Esophagus muscularis mucosa (tissue), 4 donors: ENCODE results near the gene RFC1.

Experiments
- EP300 ChIP-seq: sonication (generic); formaldehyde crosslinking; IDR thresholded peaks from one replicate; pipeline ENCODE4 v1.6.1; 2017; ENCODE audit warnings: antibody characterized with exemption
- POLR2A ChIP-seq: fragments of 450-650 bp; IDR thresholded peaks from one replicate; pipeline ENCODE4 v1.6.1; 2017; ENCODE audit warnings: antibody characterized with exemption, moderate library complexity, mild to moderate bottlenecking, low read depth
- TF ChIP-seq, protein P1 (sequence below), 3 experiments: fragments of 200-600 bp in 2 of 3; fragments of 450-650 bp in 1 of 3; sonication (generic) in 2 of 3; IDR thresholded peaks; one replicate each; pipeline ENCODE4 v1.5.1; 2017 to 2019; ENCODE audit warnings: antibody characterized with exemption in 3 of 3, mild to moderate bottlenecking in 2 of 3, moderate library complexity in 1 of 3

DNA sequence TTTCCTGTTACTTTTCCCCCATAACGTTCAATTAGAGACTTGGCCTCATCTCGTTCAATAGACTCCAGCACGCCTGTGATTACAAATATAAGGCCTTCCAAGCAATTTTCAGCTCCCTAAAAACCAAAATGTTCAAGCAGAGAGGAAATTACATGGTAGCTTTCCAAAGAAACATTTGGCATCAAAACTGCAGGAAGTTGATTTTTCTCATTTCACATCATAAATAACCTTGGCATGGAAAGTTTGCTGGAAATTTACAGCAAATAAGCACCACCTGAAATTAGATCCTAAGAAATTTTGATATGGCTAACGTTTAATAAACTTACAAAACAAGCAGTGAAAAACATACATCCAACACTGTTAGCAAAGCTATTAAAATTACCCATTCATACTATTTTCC, 53.3 kb downstream of the RFC1 start:
- TF ChIP-seq, protein P1, sequence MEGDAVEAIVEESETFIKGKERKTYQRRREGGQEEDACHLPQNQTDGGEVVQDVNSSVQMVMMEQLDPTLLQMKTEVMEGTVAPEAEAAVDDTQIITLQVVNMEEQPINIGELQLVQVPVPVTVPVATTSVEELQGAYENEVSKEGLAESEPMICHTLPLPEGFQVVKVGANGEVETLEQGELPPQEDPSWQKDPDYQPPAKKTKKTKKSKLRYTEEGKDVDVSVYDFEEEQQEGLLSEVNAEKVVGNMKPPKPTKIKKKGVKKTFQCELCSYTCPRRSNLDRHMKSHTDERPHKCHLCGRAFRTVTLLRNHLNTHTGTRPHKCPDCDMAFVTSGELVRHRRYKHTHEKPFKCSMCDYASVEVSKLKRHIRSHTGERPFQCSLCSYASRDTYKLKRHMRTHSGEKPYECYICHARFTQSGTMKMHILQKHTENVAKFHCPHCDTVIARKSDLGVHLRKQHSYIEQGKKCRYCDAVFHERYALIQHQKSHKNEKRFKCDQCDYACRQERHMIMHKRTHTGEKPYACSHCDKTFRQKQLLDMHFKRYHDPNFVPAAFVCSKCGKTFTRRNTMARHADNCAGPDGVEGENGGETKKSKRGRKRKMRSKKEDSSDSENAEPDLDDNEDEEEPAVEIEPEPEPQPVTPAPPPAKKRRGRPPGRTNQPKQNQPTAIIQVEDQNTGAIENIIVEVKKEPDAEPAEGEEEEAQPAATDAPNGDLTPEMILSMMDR (IDR thresholded peaks at IDR 0.05), result no peak
- no peak for TF ChIP-seq POLR2A
- TF ChIP-seq EP300, result no peak
